ENCODE data around the gene GLP2R.

The GLP2R gene

DNA sequence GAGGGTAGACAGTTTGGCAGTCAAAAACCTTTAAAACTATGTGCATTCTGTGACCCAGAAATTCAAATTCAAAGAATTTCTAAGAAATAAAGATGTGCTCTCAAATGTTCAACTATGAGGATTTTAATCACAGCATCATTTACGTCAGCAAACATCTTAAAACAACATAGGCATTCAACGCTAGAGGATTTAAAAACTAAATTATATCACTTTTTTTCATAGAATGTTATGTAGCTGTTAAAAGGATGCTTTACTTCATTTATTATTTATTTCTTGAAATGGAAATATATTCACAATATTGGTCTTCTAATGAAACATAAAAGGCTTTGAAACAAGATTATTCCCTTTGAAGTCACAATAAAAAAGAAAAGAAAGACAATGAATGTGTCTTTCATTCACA, 3.6 kb downstream of the GLP2R start (continued):
- TF ChIP-seq ZBTB7A (tag by site-specific recombination; IDR thresholded peaks at IDR 0.05; ENCODE audit: low read depth): no peak
- TF ChIP-seq ZNF366 (tag by site-specific recombination; conservative IDR thresholded peaks at IDR 0.05): no peak
- no peak for TF ChIP-seq ZNF521 (tag by site-specific recombination; IDR thresholded peaks at IDR 0.05)
- TF ChIP-seq ZNF654 (tag by site-specific recombination; IDR thresholded peaks at IDR 0.05; ENCODE audit: low read depth): no peak
- no peak for TF ChIP-seq KLF8 (tag by site-specific recombination; IDR thresholded peaks at IDR 0.05)
- TF ChIP-seq PRDM1 (tag by site-specific recombination; IDR thresholded peaks at IDR 0.05): no peak

DNA sequence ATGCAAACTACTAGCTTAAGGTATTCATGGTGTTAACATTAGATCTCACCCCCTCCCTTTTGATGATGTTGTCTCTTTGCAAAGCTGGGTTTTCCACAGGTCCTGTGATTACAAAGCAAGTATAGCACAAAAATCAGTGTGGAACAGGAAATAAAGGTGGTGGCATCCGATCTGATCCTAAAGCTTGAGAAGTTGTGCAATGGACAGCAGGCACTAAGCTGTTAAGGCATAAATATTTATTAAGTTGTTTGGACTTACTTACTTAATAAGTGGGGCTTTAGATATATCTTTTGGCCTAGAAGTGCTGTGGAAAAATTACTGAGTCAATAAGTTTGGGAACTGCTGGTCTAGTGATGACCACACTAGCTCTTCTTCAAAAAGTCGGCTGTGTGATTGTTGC, 5.0 kb downstream of the GLP2R start:
- ChIA-PET CTCF (interaction anchor here (0.6 to 1.3 kb wide), 5 partner anchors 9 to 64 kb away, joined by 3 to 5 read pairs (median 4); no protein-coding TSS in a partner anchor), POLR2A (interaction anchor here (1.4 kb wide), 1 partner anchor 28 kb away, joined by 3 read pairs; no protein-coding TSS in a partner anchor)
- TF ChIP-seq ZNF133 (tag by site-specific recombination; IDR thresholded peaks at IDR 0.05) (no peak), ZNF140 (tag by site-specific recombination; IDR thresholded peaks at IDR 0.05) (no peak), ZNF433 (tag by site-specific recombination; IDR thresholded peaks at IDR 0.05; ENCODE audit: low read depth) (no peak), ZNF654 (tag by site-specific recombination; IDR thresholded peaks at IDR 0.05; ENCODE audit: low read depth) (no peak), ZIC2 (tag by site-specific recombination; IDR thresholded peaks at IDR 0.05) (no peak), BCL11B (tag by site-specific recombination; IDR thresholded peaks at IDR 0.05; ENCODE audit: low read depth) (no peak), ZNF670 (tag by site-specific recombination; IDR thresholded peaks at IDR 0.05; ENCODE audit: low read depth) (no peak), YY2 (tag by site-specific recombination; IDR thresholded peaks at IDR 0.05) (no peak), ZNF621 (tag by site-specific recombination; IDR thresholded peaks at IDR 0.05) (no peak), ZNF571 (tag by site-specific recombination; IDR thresholded peaks at IDR 0.05) (no peak), ZNF366 (tag by site-specific recombination; conservative IDR thresholded peaks at IDR 0.05) (no peak), ZNF404 (tag by site-specific recombination; IDR thresholded peaks at IDR 0.05) (no peak), ZNF155 (tag by site-specific recombination; IDR thresholded peaks at IDR 0.05) (no peak)
- TF ChIP-seq, protein P1, sequence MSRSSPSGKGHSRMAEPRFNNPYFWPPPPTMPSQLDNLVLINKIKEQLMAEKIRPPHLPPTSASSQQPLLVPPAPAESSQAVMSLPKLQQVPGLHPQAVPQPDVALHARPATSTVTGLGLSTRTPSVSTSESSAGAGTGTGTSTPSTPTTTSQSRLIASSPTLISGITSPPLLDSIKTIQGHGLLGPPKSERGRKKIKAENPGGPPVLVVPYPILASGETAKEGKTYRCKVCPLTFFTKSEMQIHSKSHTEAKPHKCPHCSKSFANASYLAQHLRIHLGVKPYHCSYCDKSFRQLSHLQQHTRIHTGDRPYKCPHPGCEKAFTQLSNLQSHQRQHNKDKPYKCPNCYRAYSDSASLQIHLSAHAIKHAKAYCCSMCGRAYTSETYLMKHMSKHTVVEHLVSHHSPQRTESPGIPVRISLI (tag by site-specific recombination; IDR thresholded peaks at IDR 0.05): no peak
- TF ChIP-seq, protein P2, sequence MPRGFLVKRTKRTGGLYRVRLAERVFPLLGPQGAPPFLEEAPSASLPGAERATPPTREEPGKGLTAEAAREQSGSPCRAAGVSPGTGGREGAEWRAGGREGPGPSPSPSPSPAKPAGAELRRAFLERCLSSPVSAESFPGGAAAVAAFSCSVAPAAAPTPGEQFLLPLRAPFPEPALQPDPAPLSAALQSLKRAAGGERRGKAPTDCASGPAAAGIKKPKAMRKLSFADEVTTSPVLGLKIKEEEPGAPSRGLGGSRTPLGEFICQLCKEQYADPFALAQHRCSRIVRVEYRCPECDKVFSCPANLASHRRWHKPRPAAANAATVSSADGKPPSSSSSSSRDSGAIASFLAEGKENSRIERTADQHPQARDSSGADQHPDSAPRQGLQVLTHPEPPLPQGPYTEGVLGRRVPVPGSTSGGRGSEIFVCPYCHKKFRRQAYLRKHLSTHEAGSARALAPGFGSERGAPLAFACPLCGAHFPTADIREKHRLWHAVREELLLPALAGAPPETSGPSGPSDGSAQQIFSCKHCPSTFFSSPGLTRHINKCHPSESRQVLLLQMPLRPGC (tag by site-specific recombination; IDR thresholded peaks at IDR 0.05): no peak
- TF ChIP-seq, protein P3, sequence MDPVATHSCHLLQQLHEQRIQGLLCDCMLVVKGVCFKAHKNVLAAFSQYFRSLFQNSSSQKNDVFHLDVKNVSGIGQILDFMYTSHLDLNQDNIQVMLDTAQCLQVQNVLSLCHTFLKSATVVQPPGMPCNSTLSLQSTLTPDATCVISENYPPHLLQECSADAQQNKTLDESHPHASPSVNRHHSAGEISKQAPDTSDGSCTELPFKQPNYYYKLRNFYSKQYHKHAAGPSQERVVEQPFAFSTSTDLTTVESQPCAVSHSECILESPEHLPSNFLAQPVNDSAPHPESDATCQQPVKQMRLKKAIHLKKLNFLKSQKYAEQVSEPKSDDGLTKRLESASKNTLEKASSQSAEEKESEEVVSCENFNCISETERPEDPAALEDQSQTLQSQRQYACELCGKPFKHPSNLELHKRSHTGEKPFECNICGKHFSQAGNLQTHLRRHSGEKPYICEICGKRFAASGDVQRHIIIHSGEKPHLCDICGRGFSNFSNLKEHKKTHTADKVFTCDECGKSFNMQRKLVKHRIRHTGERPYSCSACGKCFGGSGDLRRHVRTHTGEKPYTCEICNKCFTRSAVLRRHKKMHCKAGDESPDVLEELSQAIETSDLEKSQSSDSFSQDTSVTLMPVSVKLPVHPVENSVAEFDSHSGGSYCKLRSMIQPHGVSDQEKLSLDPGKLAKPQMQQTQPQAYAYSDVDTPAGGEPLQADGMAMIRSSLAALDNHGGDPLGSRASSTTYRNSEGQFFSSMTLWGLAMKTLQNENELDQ (tag by site-specific recombination; IDR thresholded peaks at IDR 0.05; ENCODE audit: low read depth): no peak
- TF ChIP-seq, protein P4, sequence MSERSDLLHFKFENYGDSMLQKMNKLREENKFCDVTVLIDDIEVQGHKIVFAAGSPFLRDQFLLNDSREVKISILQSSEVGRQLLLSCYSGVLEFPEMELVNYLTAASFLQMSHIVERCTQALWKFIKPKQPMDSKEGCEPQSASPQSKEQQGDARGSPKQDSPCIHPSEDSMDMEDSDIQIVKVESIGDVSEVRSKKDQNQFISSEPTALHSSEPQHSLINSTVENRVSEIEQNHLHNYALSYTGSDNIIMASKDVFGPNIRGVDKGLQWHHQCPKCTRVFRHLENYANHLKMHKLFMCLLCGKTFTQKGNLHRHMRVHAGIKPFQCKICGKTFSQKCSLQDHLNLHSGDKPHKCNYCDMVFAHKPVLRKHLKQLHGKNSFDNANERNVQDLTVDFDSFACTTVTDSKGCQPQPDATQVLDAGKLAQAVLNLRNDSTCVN (tag by site-specific recombination; optimal IDR thresholded peaks at IDR 0.05): no peak
- TF ChIP-seq, protein P5, sequence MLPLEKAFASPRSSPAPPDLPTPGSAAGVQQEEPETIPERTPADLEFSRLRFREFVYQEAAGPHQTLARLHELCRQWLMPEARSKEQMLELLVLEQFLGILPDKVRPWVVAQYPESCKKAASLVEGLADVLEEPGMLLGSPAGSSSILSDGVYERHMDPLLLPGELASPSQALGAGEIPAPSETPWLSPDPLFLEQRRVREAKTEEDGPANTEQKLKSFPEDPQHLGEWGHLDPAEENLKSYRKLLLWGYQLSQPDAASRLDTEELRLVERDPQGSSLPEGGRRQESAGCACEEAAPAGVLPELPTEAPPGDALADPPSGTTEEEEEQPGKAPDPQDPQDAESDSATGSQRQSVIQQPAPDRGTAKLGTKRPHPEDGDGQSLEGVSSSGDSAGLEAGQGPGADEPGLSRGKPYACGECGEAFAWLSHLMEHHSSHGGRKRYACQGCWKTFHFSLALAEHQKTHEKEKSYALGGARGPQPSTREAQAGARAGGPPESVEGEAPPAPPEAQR (tag by site-specific recombination; IDR thresholded peaks at IDR 0.05): no peak
- Histone ChIP-seq H3K9me3 (ENCODE audit: control insufficient read depth, insufficient read depth, low read depth, low read length) (no peaks in the 10 kb centered on the region), H3K36me3 (ENCODE audit: control insufficient read depth in 2 of 2, insufficient read depth in 1 of 2, low read length in 2 of 2) (no peaks in the 10 kb centered on the region), H3K27ac (ENCODE audit: extremely low read depth, low read depth, low read length) (no peak overlapping the region), H3K4me3 (ENCODE audit: low read depth, low read length) (no peak overlapping the region), H3K4me1 (ENCODE audit: control insufficient read depth, insufficient read depth, low read length) (no peaks in the 10 kb centered on the region)
